ENCODE data around the gene FNTB.

FNTB gene

GRCh38 chr14:64983439-64984310, 3.0 kb upstream of the FNTB start:
- DNase-seq: no peak

GRCh38 chr14:64987438-64987767, 708 bp downstream of the FNTB start:
- DNase-seq: no peak

- DNase-seq: no peak
Observed at GRCh38 chr14:64990296-64990695, 3.6 kb downstream of the FNTB start.

GRCh38 chr14:64990939-64991338, 4.2 kb downstream of the FNTB start:
- DNase-seq: no peak

- no peak for DNase-seq
Observed at GRCh38 chr14:64992328-64992885, 5.7 kb downstream of the FNTB start.

- no peak for DNase-seq
Observed at GRCh38 chr14:64993266-64993930, 6.7 kb downstream of the FNTB start.

GRCh38 chr14:64994540-64994939, 7.8 kb downstream of the FNTB start:
- DNase-seq: no peak

GRCh38 chr14:64995291-64995690, 8.6 kb downstream of the FNTB start:
- no peak for DNase-seq

GRCh38 chr14:64997108-64997794, 10.6 kb downstream of the FNTB start:
- DNase-seq: no peak

GRCh38 chr14:64998455-64998931, 11.8 kb downstream of the FNTB start:
- no peak for DNase-seq

GRCh38 chr14:65000898-65001591, 14.3 kb downstream of the FNTB start:
- DNase-seq: no peak

- DNase-seq: no peak
Observed at GRCh38 chr14:65001723-65002122, 15.0 kb downstream of the FNTB start.

GRCh38 chr14:65002586-65003210, 16.0 kb downstream of the FNTB start:
- no peak for DNase-seq

- DNase-seq: no peak
Observed at GRCh38 chr14:65003394-65003793, 16.7 kb downstream of the FNTB start.

- DNase-seq: no peak
Observed at GRCh38 chr14:65006261-65006721, 19.6 kb downstream of the FNTB start.

GRCh38 chr14:65007202-65007601, 20.5 kb downstream of the FNTB start:
- DNase-seq: no peak

- DNase-seq: no peak
Observed at GRCh38 chr14:65010211-65010931, 23.7 kb downstream of the FNTB start.

GRCh38 chr14:65011538-65011937, 24.8 kb downstream of the FNTB start:
- no peak for DNase-seq

GRCh38 chr14:65012353-65012752, 25.7 kb downstream of the FNTB start:
- no peak for DNase-seq

GRCh38 chr14:65015391-65015790, 28.7 kb downstream of the FNTB start:
- no peak for DNase-seq

GRCh38 chr14:65016471-65016870, 29.8 kb downstream of the FNTB start:
- DNase-seq: no peak
